NCI-H1092 treated with DMSO at 0.1 percent for 48 hours (cell line): ENCODE measurements around the gene EPHA4.
A peak's percentile ranks its signal among the peaks of the same experiment; 100 is the strongest.

Source experiments
- DNase-seq: peaks from one replicate; lab custom pipeline; 2025; lab: John Stamatoyannopoulos, UW

EPHA4 gene

DNA sequence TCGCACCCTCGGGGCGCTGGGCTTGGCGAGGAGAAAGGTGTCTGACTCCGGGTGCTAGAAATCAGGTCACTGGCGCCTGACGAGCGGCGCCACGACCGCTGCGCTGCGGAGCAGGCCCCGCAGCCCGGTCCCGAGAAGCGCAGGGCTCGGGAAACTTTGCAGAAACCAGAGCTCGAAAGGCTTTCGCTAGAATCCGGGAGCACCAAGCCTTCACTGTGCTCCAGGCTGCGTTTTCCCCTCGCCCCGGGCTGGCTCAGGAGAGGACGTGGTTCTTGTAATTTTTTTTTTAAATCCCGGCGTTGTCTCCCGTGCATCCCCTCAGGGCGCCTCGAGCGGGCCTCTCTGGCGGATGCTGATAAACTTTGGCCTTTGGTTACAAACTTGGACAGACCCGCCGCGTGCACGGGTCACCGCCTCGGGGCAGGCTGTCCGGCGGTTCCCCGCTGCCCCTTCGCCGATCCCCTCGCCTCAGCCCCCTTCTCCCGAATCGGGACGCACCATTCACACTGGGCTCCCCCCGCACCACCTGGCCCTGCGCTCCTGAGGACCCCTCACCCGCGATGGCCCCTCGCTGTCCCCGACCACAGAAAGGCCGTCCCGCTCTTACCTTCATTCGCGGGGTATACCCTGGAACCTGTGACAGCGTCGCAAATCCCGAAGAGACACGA, 419 bp downstream of the EPHA4 start:
- DNase-seq: no peak

DNA sequence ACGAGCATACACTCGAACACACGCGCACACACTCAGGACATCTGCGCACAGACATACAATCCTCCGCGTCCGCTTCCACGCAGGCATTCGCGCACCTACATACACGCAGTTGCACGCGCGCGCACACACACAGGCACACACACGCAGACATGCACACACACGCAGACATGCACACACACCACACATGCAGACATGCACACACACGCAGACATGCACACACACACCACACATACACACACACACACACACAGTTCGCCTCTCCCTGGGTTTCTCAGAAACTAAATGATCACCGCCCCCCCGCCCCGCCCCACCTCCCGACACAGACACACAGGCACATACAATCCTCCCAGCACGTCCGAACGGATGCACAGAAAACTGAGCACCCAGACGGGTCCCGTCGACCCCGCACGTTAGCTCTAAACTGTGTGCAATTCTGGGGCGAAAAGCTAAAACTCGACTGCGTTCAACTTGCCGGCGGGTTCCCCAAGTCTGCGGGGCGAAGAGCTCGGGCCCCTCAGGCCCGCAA, 1.0 kb downstream of the EPHA4 start:
- DNase-seq: no peak

DNA sequence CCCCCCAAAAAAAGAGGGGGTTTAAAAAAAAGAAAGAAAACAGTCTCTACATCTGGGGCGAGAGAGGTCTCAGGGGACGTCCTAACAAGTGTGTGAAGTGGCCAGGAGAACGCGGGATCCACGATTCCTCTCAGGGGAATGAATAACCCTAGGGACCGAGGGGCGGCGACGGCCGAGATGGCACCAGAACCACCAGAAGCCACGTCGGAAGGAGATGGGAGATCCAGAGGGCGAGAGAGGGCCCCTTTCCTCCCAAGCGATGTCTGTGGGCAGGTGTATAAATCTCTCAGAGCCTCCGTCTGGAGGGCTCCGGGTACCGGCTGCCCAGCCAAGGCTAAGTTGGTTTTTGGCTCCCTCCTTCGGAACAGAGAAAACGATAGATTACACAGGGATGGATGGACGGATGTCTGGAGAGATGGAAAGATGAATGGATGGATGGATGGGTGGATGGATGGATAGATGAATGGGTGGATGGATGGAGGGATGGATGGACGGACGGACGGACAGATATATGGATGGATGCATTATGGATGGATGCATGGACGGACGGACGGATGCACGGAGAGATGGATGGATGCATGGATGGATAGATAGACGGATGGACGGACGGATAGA, 1.7 kb downstream of the EPHA4 start:
- peak; percentile 33 for DNase-seq

DNA sequence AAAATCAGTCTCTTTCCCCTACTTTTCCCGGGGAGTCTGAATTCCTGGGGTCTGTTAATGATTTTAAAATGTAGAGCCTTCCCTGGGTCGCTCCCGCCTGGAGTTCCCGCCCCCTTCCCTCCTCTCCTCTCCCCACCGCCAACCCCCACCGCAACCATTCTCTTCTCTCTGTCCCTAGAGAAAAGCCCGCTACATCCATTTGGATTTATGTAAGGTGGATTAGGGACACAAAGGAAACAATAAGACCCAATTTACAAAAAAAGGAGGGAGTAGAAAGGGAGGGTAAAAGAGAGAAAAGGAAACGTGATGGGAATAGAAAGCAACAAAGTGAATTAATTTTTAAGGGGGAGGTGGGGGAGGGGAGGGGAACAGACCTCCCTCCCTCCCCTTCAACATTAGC, 2.2 kb downstream of the EPHA4 start:
- peak; percentile 39 for DNase-seq

DNA sequence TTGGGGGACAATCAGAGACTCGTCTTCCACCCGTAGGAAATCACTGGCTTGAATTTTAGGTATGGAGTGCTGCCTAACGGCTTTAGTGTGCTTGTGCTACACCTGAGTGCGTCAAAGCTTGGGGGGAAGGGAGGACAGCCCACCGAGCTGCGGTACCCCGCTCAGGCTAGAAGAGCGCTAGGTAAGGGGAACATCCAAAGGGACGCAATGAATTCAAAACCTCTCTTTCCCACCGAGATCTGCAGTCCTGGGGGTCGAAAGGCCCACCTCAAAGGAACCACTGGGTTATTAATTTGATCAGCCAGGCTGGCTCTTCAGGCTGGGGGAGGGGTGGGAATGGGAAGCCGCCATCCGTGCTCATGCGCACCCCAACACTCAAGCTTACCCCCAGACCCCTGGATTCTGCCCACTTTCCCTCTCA, 2.7 kb downstream of the EPHA4 start:
- peak; percentile 7 for DNase-seq

DNA sequence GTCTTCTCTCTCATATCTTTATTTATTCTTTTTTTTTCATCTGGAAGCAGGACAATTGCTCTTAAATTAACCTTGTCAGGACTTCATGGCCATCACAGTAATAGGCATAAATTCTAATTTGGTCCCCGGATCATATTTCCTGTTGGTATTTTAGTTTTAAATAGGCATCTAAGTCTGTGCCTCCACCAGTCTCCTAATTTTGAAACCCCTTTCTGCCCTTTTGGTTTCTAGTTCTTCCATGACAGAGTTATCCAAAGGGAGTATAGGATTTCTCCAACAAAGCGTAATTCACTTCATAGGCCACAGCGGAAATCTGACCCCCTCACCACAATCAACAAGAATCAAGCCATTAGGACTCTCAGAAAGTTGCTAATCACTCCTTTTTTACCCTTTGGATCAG, 3.8 kb downstream of the EPHA4 start:
- no peak for DNase-seq

DNA sequence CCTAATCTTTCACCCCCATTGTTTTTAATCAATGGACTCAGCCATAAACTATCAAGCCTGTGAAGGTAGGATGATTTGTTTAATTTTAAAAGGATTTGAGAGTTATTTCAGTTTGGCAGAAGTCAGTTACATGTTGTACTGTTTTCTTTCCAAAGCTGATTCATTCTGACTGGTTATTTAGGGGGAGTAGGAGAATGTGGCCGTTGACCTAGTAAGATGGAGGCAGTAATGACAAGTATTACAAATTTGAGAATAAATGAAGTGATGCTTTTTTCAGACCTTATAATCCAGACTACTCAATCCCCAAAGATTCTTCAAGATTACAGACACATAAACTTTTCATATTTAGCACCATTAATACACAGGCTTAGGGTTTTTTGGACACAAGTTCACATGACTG, 4.3 kb downstream of the EPHA4 start:
- no peak for DNase-seq

DNA sequence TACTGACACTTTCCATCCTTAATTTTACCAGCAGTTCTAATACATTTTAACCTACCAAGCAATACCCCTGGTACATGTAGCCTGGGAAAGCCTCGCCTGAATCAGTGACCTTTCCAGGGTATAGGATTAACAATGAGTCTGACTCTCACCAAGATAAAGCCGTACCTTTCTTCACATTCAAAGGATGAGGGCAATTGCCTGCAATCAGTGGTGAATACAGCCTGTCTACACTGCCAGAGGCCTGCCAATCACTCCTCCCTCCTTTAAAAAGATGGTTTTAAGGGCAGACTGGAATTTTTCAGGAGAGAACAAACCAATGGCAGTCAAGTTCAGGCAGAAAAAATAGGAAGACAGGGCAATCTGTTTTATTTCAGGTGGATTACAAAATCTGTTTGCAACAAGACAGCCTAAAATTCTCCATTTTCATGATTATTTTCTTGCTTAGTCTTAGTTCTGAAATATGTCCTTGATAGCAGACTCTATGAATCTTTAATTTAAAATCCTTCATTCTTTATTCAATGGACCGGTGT, 4.8 kb downstream of the EPHA4 start:
- DNase-seq: no peak

DNA sequence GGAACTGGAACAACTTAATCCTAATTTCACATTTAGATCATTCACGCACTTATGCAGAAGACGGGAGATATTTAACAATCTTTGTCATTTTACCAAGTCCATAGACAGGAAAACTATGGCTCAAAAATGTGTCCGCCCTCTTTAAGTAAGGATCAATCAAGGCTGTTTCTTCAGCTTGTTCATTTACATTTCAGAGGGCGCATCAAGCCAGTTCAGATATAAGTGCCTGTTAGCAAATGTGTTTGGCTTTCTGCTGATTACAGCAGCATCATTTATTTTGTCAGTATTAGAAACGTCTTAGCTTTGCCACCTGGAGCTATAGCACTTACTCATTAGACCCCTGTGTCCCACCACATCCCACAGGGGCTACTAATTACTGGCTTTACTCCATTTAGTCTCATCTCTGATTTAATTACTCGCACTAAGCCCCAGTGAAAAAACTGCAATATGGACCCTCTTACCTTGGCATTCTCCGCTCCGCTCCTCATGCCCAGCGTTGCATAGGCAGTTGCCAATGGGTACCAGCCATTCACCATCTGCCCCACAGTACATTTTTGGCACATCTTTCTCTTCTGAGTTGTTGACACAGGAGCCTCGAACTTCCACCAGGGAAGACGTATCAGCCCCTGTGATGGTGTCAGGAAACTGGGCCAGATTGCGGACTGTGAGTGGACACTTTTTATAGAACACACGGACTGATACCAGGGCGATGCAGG, 8.7 kb downstream of the EPHA4 start:
- DNase-seq: no peak

DNA sequence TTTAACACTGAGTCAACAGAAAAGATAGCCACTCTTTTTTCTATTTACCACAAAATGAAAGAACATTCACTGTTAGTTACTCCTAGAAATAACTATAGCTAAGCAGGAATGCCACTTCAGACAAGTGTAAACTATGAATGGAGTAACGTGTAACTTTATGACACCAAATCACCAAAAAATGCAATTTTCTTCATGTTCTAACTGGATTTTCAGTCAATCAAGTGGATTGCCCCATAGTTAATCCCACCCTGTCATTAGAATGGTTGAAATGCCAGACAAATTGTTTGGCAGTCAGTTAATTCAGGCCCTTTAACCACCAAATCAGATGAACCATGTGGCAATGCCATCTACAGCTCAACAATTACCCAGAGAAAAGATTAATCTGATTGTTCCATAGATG, 9.9 kb downstream of the EPHA4 start:
- DNase-seq: no peak

DNA sequence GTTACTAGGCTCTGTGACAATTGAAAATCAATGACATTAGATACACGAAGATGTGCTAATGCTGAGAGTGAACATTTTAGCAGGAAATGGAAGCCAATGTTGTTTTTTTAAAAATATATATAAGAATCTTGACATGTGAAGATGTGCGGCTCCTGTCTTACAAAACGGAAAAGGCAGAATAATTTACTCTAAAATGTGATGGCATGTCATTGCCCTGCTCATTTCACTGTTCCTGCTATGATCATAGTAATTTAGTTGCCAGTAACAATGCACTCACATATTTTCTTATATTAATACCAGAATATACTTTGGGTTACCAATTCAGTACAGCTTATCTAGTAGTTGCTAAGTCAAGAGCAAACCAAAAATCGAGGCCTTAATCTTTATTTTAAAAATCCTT, 10.3 kb downstream of the EPHA4 start:
- DNase-seq: no peak

DNA sequence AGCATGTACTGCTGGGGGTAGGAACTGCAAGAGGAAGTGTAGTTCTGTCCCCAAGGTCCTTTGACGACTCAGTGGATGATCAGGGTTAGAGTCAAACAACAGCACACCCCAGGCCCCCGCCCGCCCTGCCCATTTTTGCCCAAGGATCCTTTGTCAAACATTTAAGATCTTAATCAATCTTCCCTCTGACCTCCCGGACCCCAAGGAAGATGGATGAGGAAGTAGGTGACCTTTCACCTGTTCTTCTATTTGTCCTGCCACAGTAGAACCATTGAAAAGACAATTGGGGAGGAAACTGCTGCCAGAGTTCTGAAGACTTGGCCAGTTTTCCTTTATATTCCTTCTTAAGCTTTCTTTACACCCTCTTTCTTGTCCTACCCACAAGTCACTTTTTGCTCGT, 12.1 kb downstream of the EPHA4 start:
- no peak for DNase-seq

DNA sequence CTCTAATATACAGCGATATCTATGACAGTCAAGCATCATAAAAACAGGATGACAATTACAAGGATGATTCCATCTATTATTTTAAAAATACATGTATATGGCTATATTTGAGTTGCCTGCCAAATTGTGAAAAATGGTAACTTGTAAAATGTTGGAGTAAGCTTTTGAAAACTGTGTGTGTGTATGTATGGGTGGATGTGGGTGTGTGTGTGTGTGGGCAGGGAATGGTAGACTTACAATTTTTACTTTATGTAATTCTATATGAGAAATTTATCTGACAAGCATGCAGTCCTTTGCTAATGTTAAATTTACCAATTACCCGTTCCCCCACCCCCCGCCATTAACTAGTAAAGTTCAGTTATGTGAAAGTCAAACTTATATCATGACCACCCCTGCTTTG, 14.0 kb downstream of the EPHA4 start:
- DNase-seq: no peak

DNA sequence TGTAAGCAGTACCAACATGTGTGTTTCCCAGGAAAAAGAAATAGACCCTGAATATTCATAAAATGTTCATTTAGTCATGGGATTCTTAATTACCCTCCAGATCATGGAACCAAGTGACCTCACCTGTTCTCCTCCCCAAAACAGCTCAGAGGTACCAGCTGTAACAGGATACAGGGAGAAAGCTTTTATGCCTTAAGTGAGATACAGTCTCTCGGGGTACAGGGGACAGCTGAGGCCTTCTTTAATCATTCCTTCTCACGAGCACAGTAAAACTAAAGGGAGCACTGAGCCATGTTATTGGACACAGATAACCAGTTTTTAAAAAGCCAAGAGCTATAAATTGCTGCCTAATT, 16.6 kb downstream of the EPHA4 start:
- DNase-seq: no peak

DNA sequence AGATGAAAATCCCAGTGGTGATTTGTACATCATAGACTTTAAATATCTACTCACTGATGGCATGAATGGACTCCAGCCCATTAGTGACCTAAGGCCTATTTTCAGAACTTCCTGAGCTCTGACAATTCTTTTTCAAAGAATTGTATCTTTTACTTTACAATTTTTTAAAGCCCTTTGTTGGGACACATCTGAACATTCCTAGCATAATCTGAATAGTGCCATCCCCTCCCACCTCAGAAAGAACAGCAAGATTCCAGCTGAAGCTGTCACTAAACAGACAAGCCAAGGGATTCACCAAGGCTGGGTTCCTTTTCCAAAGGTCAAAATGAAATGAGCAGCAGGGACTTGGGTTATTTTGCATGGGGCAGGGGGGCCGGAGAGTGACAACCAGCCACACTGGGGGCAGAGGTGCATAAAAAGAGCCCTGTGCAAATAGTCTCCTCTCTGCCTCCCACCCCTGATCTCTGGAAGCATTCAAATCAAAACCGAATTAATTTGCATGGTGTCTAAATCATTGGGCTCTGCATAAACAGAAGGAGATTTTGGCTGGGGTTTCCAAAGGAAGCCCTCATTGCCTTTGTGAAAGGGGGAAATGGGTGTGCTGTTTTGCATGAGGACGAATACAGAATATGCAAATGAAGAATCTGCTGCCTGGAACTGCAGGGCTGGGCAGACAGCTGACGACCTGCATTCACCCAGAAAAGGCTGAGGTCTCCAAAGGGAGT, 17.2 kb downstream of the EPHA4 start:
- DNase-seq: no peak

DNA sequence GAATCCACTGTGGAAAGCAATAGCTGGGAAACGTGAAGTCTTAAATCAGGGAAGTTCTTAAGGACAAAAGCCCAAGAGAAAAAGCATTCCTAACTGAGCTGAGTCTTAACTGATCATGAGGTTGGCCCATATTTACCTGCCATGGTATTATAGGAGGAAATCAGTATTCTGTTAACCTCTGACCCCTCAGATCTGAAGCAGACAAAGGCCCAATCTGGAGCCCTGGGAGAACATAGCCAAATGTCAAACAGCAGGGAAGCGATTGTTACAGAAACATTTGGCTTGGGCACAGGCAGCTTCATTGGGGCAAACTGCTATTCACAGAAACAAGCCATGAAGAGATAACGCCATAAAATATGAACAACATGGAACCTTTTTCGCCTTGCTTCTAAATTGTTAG, 18.8 kb downstream of the EPHA4 start:
- DNase-seq: peak; percentile 69

DNA sequence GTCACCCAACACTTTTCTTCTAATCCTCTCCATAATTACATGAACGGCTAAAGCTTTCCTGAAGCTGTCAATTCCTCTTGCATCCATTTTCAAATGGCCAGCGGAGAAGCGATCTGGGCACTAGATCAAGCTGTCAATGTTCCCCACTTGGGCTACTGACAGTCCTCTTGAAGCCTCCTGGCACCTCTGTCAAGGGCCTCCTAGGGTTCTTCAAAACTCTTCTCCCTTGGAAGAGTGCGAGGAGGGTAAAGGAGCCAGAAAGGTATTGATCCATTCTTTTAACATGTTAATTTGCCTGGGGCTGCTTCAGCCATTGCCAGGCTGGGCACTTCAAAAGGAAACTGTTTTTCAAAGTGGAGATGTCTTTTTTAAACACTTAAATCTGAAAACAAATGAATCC, 19.8 kb downstream of the EPHA4 start:
- DNase-seq: peak; percentile 76

DNA sequence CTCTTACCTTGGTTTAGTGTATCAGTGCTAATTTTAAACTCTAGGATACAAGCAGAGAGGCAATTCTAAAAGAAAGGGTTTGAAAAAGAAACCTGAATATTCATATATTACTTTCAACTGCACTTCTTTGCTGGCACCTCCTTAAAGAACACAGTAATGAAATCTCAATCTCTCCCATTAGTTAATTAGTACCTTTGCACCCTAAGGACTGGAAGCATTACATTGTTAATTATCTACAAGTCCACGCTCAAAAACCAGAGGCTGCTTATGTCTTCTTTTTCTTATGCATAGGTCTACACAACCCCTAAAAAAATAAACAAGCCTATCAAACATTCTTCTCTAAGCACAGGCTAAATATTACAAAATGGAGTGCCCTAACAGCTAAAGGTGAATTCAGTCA, 20.2 kb downstream of the EPHA4 start:
- DNase-seq: no peak

DNA sequence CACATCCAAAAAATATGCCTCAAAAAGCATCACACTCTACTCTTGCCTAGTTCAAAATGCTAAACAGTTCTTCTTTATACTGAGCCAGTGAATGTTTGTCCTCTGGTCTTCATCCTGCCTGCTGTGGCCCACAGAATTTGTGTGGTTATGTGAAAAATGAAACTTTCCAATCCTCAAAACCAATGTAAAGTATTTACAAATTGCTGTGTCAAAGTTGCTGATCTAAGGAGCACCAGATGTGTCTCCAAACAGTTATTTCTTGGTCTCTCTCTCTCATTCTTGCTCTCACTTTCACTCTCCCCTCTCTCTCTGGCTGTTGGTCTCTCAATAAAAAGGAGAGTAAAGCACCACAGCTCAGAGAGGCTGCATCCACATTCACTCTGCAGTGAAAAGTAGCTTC, 23.0 kb downstream of the EPHA4 start:
- no peak for DNase-seq

DNA sequence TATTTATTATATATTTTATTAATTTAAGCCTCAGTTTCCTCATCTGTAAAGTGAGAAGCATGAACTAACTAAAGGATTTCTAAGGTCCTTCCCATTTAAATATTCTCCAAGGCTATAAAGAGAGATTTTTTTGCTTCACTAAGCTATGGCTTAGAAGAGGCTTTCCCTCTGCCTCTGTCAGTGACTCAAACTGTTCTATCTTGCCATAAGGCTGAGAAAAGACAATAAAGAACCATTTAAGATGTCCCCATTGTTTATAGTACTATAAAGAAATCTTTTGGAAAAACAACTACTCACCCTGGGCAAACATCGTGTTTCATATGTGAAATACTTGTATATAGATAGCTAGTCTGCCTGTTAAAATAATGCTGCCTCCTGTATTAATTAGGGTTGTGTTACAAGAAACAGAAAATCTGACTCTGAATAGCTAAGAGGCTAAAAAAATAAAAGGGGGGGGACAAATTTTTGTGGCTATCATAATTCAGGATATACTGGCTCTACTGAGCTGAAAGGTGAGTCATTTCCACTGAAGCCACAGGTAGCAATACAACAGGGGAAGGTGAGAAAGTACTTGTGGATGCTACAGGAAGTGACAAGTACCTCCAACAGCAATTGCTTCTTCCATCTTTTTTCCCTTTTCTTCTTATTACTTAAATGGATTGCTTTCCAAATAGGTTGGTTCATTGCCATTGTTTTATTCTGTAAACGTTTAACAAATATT, 25.4 kb downstream of the EPHA4 start:
- DNase-seq: no peak

DNA sequence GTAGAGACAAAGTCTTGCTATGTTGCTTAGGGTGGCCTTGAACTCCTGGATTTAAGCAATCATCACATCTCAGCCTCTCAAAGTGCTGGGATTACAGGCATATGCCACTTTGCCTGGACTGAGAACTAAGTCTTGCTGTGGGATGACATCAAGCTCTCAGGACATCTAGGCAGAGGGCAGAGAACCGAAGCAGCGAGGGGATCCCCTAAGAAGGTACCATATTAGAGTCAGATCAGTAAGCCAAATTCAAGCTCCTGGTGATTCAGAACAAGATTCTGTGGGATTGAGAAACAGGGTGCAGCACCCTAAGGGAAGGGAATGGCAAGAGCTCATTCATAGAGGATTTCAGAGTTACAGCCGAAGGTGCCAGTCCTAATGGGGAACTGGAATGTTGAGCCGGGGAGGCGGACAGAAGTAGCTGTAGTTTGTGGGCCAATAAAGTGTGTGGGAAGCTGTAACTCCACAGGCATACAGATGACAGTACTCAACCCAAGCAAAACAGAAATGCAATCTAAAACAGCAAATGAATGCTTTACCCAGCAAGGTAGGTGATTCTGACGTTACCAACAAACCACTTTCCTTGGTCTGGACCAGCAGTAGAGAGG, 30.9 kb downstream of the EPHA4 start:
- DNase-seq: no peak
